ENCODE results near the gene LINC01488.

Gene LINC01488

GRCh38 chr11:69460540-69461257 is 20.8 kb upstream of the LINC01488 start:
- no peak overlapping the region for H3K27ac ChIP-seq (ENCODE audit: low read depth, low read length)
- no peaks in the 10 kb centered on the region for H3K36me3 ChIP-seq (ENCODE audit: control insufficient read depth, low read length)
- no peaks in the 10 kb centered on the region for H3K9me3 ChIP-seq (ENCODE audit: control insufficient read depth, insufficient read depth, low read length)
- H3F3A ChIP-seq (ENCODE audit: control insufficient read depth, insufficient read depth) = no peaks in the 10 kb centered on the region
- H3K4me2 ChIP-seq (ENCODE audit: low read length) = no peak overlapping the region
- no peaks in the 10 kb centered on the region for H3K79me2 ChIP-seq (ENCODE audit: control insufficient read depth, low read length)
- no peaks in the 10 kb centered on the region for H3K9me2 ChIP-seq (replicated peaks; ENCODE audit: control insufficient read depth, low read length)
- no peaks in the 10 kb centered on the region for H4K20me1 ChIP-seq (ENCODE audit: control insufficient read depth, insufficient read depth, low read depth, low read length)
- TF ChIP-seq EZH2phosphoT487 (IDR thresholded peaks at IDR 0.05; ENCODE audit: borderline replicate concordance, low read length) (no peak), CTCF (IDR thresholded peaks at IDR 0.05; ENCODE audit: low read depth, low read length, poor library complexity, severe bottlenecking) (no peak)
- H3K27me3 ChIP-seq (ENCODE audit: control insufficient read depth, low read length) = no peaks in the 10 kb centered on the region
- H3K4me1 ChIP-seq (ENCODE audit: control insufficient read depth, low read length) = no peaks in the 10 kb centered on the region
- H3K4me3 ChIP-seq (ENCODE audit: low read length) = no peak overlapping the region

GRCh38 chr11:69461272-69461962 is 20.0 kb upstream of the LINC01488 start:
- H3K4me2 ChIP-seq (ENCODE audit: low read length) = no peak overlapping the region
- no peaks in the 10 kb centered on the region for H3K27me3 ChIP-seq (ENCODE audit: control insufficient read depth, low read length)
- H3K9me2 ChIP-seq (replicated peaks; ENCODE audit: control insufficient read depth, low read length) = no peaks in the 10 kb centered on the region
- no peaks in the 10 kb centered on the region for H4K20me1 ChIP-seq (ENCODE audit: control insufficient read depth, insufficient read depth, low read depth, low read length)
- no peaks in the 10 kb centered on the region for H3K9me3 ChIP-seq (ENCODE audit: control insufficient read depth, insufficient read depth, low read length)
- H3F3A ChIP-seq (ENCODE audit: control insufficient read depth, insufficient read depth) = no peaks in the 10 kb centered on the region
- H3K27ac ChIP-seq (ENCODE audit: low read depth, low read length) = no peak overlapping the region
- H3K4me3 ChIP-seq (ENCODE audit: low read length) = no peak overlapping the region
- no peaks in the 10 kb centered on the region for H3K36me3 ChIP-seq (ENCODE audit: control insufficient read depth, low read length)
- no peaks in the 10 kb centered on the region for H3K79me2 ChIP-seq (ENCODE audit: control insufficient read depth, low read length)
- H3K4me1 ChIP-seq (ENCODE audit: control insufficient read depth, low read length) = no peaks in the 10 kb centered on the region
- TF ChIP-seq CTCF (IDR thresholded peaks at IDR 0.05; ENCODE audit: low read depth, low read length, poor library complexity, severe bottlenecking) = no peak
- no peak for TF ChIP-seq EZH2phosphoT487 (IDR thresholded peaks at IDR 0.05; ENCODE audit: borderline replicate concordance, low read length)

GRCh38 chr11:69462106-69462951 is 19.1 kb upstream of the LINC01488 start:
- no peaks in the 10 kb centered on the region for H3K9me2 ChIP-seq (replicated peaks; ENCODE audit: control insufficient read depth, low read length)
- H3K9me3 ChIP-seq (ENCODE audit: control insufficient read depth, insufficient read depth, low read length) = no peaks in the 10 kb centered on the region
- H3K4me3 ChIP-seq (ENCODE audit: low read length) = no peak overlapping the region
- H3K79me2 ChIP-seq (ENCODE audit: control insufficient read depth, low read length) = no peaks in the 10 kb centered on the region
- H3K27ac ChIP-seq (ENCODE audit: low read depth, low read length) = no peak overlapping the region
- no peaks in the 10 kb centered on the region for H3K36me3 ChIP-seq (ENCODE audit: control insufficient read depth, low read length)
- H3K4me1 ChIP-seq (ENCODE audit: control insufficient read depth, low read length) = no peaks in the 10 kb centered on the region
- no peaks in the 10 kb centered on the region for H3F3A ChIP-seq (ENCODE audit: control insufficient read depth, insufficient read depth)
- TF ChIP-seq EZH2phosphoT487 (IDR thresholded peaks at IDR 0.05; ENCODE audit: borderline replicate concordance, low read length) = no peak
- TF ChIP-seq CTCF (IDR thresholded peaks at IDR 0.05; ENCODE audit: low read depth, low read length, poor library complexity, severe bottlenecking) = no peak
- no peak overlapping the region for H3K4me2 ChIP-seq (ENCODE audit: low read length)
- no peaks in the 10 kb centered on the region for H4K20me1 ChIP-seq (ENCODE audit: control insufficient read depth, insufficient read depth, low read depth, low read length)
- H3K27me3 ChIP-seq (ENCODE audit: control insufficient read depth, low read length) = no peaks in the 10 kb centered on the region

Measured in DOHH2 (cell line).